Effector memory CD8-positive, alpha-beta T cell (primary cell): ENCODE data around the gene NDUFAF2.
"Not testable (repeated sequence)": the region's sequence is repeated elsewhere in the genome, so short reads cannot be mapped to it uniquely, and the experiment has no call there.

Experiments used
- ATAC-seq: fragments of 150-1000 bp; cut with Tn5 transposase; replicated peaks from 2 replicates; pipeline ENCODE4 v1.10.0; 2021; ENCODE audit warnings: mild to moderate bottlenecking, moderate library complexity
- DNase-seq, 3 experiments: peaks; one replicate each; pipeline ENCODE4 v3.0.0; 2021
- H3K27ac Mint-ChIP-seq, 2 donors: one replicate each; pipeline ENCODE4 v1.8.0; 2022; ENCODE audit warnings: mild to moderate bottlenecking in 2 of 2, mixed read lengths in 2 of 2, moderate library complexity in 2 of 2
- H3K27me3 Mint-ChIP-seq, 2 donors: one replicate each; pipeline ENCODE4 v1.8.0; 2022; ENCODE audit warnings: mixed read lengths in 2 of 2
- H3K36me3 Mint-ChIP-seq: one replicate; pipeline ENCODE4 v1.8.0; 2022; ENCODE audit warnings: mild to moderate bottlenecking, moderate library complexity, mixed read lengths; ENCODE audit not compliant: insufficient read depth
- H3K4me1 Mint-ChIP-seq, 2 donors: one replicate each; pipeline ENCODE4 v1.8.0; 2022; ENCODE audit warnings: low read depth in 2 of 2, mixed read lengths in 2 of 2
- H3K4me3 Mint-ChIP-seq, 2 donors: one replicate each; pipeline ENCODE4 v1.8.0; 2022; ENCODE audit warnings: mild to moderate bottlenecking in 2 of 2, mixed read lengths in 2 of 2, moderate library complexity in 2 of 2
- H3K9me3 Mint-ChIP-seq, 2 donors: one replicate each; pipeline ENCODE4 v1.8.0; 2022; ENCODE audit warnings: mixed read lengths in 2 of 2

The NDUFAF2 gene

GRCh38 chr5:61031301-61031700, 86.3 kb downstream of the NDUFAF2 start:
- H3K27me3 Mint-ChIP-seq, H3K4me1 Mint-ChIP-seq, H3K9me3 Mint-ChIP-seq: not testable (repeated sequence)

DNA sequence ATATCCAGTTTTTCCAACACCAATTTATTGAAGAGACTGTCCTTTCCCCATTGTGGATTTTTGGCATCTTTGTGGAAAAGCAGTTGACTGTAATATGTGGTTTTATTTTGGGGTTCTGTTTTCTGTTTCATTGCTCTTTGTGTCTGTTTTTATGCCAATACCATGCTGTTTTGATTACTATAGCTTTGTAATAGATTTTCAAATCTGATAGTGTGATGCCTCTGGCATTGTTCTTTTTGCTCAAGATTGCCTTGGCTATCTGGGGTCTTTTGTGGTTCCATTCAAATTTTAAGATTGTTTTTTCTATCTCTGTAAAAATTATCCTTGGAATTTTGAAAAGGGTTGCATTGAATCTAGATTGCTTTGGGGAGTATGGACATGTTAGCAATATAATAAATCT, 99.5 kb downstream of the NDUFAF2 start:
- Mint-ChIP-seq H3K27ac (no peak overlapping the region), H3K27me3 (no peaks in the 10 kb centered on the region), H3K36me3 (no peaks in the 10 kb centered on the region), H3K4me1 (peaks cover 4 to 9% of the 10 kb centered on the region in 2 donors), H3K4me3 (no peak overlapping the region), H3K9me3 (no peaks in the 10 kb centered on the region)
- no peak for DNase-seq
- ATAC-seq, result no peak

More at GRCh38 chr5:61031301-61031700, 86.3 kb downstream of the NDUFAF2 start:
- not testable (repeated sequence) for H3K27ac Mint-ChIP-seq, DNase-seq, H3K4me3 Mint-ChIP-seq, ATAC-seq, H3K36me3 Mint-ChIP-seq

DNA sequence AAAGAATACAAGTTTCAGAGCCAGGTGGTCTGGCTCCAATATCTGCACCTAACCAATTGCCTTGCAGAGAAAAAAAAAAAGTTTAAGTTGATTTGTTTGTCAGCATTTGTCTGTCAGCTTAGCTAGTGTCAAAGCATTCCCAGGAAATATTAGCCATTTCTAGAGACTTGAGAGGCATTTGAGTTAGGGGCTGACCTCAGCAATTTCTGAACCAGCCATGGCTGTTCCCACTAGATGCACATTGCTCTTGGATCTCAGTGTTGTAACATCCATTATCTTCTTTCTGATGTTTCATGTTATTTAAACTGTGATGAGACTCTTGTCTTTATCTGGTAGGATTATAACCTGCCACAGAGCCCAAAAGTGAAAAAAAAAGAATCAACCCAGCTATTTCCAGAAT, 102.3 kb downstream of the NDUFAF2 start:
- no peaks in the 10 kb centered on the region for H3K27me3 Mint-ChIP-seq
- H3K36me3 Mint-ChIP-seq, result no peaks in the 10 kb centered on the region
- ATAC-seq, result no peak
- no peak for DNase-seq
- H3K4me3 Mint-ChIP-seq, result no peak overlapping the region
- H3K9me3 Mint-ChIP-seq, result no peaks in the 10 kb centered on the region
- H3K27ac Mint-ChIP-seq, result no peak overlapping the region
- H3K4me1 Mint-ChIP-seq, result peaks cover 4% of the 10 kb centered on the region in 2 donors

DNA sequence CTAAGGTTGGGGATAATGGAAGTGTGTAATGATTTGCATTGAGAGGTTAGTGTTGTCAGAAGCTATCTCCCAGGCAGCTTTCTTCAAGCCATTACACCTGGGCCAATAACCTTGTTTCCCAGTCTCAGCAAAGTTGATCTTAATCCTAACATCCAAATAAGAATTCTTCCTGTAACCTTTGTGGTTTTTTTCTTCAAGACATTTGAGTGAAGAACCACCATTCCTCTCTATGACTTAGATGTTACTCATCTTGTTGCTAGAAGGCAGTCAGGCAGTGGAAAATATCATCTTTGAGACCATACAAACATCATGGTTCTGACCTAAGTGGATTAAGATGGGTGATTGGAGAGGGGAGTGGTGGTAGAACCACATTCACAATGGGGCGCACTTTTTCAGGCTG, 103.5 kb downstream of the NDUFAF2 start:
- no peak for ATAC-seq
- H3K27ac Mint-ChIP-seq, result no peak overlapping the region
- no peaks in the 10 kb centered on the region for H3K9me3 Mint-ChIP-seq

GRCh38 chr5:61050292-61050691, 105.3 kb downstream of the NDUFAF2 start:
- no peak for ATAC-seq
- Mint-ChIP-seq H3K4me1 (peaks cover 4% of the 10 kb centered on the region in 2 donors), H3K4me3 (no peak overlapping the region), H3K9me3 (no peaks in the 10 kb centered on the region), H3K27me3 (no peaks in the 10 kb centered on the region), H3K27ac (no peak overlapping the region), H3K36me3 (no peaks in the 10 kb centered on the region)
- DNase-seq, result no peak

More for the DNA sequence above, 103.5 kb downstream of the NDUFAF2 start:
- no peak for DNase-seq
- Mint-ChIP-seq H3K36me3 (no peaks in the 10 kb centered on the region), H3K27me3 (no peaks in the 10 kb centered on the region), H3K4me3 (no peak overlapping the region), H3K4me1 (peaks cover 4% of the 10 kb centered on the region in 2 donors)

DNA sequence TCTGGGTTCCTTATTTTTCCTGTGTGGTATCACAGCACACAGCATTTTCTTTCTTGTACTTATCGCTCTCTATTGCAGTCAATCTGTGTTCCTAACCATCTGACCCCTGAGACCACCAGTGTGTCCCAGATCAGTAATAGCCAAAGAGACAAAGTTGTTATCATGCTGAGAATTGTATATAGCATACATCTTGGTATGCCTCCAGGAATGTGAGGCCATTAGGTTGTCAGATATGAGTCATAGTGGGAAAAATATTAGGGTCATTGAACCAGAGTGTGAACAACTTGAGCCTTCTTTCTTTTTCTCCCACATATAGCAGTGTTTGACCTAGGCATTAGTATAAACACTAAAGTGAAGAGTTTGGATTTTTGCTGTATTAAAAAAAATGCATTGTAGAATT, 106.3 kb downstream of the NDUFAF2 start:
- DNase-seq, result no peak
- H3K9me3 Mint-ChIP-seq, result no peaks in the 10 kb centered on the region
- ATAC-seq, result no peak
- no peak overlapping the region for H3K27ac Mint-ChIP-seq
- no peaks in the 10 kb centered on the region for H3K36me3 Mint-ChIP-seq
- H3K27me3 Mint-ChIP-seq, result no peaks in the 10 kb centered on the region
- H3K4me3 Mint-ChIP-seq, result no peak overlapping the region
- H3K4me1 Mint-ChIP-seq, result peaks cover 4% of the 10 kb centered on the region in 2 donors

- Mint-ChIP-seq H3K27ac (no peak overlapping the region), H3K9me3 (no peaks in the 10 kb centered on the region), H3K4me1 (no peaks in the 10 kb centered on the region), H3K36me3 (no peaks in the 10 kb centered on the region), H3K27me3 (no peaks in the 10 kb centered on the region), H3K4me3 (no peak overlapping the region)
- ATAC-seq (no peak), DNase-seq (no peak)
These were observed 107.9 kb downstream of the NDUFAF2 start for GRCh38 chr5:61052882-61053281.

DNA sequence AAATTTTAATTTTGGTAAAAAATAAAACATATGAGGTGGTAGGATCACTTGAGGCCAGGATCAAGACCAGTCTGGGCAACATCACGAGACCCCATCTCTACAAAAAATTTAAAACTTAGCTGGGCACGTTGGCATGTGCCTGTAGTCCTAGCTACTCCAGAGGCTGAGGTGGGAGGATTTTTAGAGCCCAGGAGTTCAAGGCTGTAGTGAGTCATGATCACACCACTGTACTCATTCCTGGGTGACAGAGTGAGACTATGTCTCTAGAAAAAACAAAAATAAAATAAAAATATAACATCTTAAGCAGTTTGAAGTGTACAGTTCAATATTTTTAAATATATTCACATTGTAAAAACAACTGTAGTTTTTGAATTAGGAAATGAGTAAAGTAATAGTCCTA, 108.9 kb downstream of the NDUFAF2 start:
- Mint-ChIP-seq H3K27ac (no peak overlapping the region), H3K27me3 (no peaks in the 10 kb centered on the region), H3K4me3 (no peak overlapping the region), H3K36me3 (no peaks in the 10 kb centered on the region), H3K9me3 (no peaks in the 10 kb centered on the region), H3K4me1 (no peaks in the 10 kb centered on the region)
- no peak for ATAC-seq
- no peak for DNase-seq

GRCh38 chr5:61055434-61056006, 110.5 kb downstream of the NDUFAF2 start:
- DNase-seq (peak in 1 of 3 experiments; percentile 4), ATAC-seq (no peak)
- Mint-ChIP-seq H3K27me3 (no peaks in the 10 kb centered on the region), H3K4me3 (no peak overlapping the region), H3K9me3 (no peaks in the 10 kb centered on the region), H3K36me3 (no peaks in the 10 kb centered on the region), H3K27ac (no peak overlapping the region), H3K4me1 (no peaks in the 10 kb centered on the region)

DNA sequence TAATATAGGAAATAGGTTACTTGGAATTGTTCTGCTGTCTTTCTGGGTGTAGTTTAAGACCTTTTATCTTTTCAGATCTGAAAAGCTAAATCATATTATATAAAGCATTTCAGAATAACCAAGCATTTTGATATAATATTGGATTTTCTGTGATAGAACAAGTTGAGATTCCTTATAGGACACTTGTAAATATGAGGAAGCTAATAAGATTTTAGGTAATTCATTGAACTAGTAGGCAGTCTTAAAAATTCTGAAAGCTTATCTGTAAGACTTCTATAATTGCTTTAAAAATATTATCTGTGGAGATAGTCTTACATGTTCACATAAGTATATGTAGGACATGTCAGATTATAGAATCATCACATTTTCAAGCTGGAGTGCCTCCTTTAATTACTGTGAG, 114.5 kb downstream of the NDUFAF2 start:
- DNase-seq (no peak), ATAC-seq (no peak)
- H3K27ac Mint-ChIP-seq, result no peak overlapping the region
- no peaks in the 10 kb centered on the region for H3K27me3 Mint-ChIP-seq
- no peaks in the 10 kb centered on the region for H3K4me1 Mint-ChIP-seq
- peaks cover 0 to 9% of the 10 kb centered on the region in 2 donors for H3K9me3 Mint-ChIP-seq
- no peaks in the 10 kb centered on the region for H3K36me3 Mint-ChIP-seq
- no peak overlapping the region for H3K4me3 Mint-ChIP-seq

DNA sequence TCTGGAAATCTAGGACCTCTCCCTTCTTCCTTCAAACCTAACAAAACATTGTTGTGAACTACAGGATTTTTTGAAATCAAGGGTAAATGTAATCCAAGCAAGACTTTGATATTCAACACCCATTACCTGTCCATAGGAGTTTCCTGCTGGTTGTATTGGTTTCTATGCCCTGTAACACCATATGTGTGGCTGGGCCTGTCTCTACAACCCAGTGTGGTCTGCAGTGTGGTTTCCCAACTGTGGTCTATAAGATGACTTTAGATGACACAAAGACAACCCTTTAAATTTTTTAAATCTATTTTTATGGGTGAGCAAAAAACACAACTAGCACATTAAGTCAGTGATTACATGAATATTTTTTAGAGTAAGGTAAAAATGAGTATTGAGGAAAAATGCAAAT, 124.1 kb downstream of the NDUFAF2 start:
- ATAC-seq (peak; percentile 35), DNase-seq (no peak)
- Mint-ChIP-seq H3K4me1 (peaks cover 4 to 5% of the 10 kb centered on the region in 2 donors), H3K9me3 (peaks cover 0 to 3% of the 10 kb centered on the region in 2 donors), H3K27me3 (no peaks in the 10 kb centered on the region), H3K36me3 (peaks cover under 1% of the 10 kb centered on the region), H3K27ac (no peak overlapping the region), H3K4me3 (no peak overlapping the region)

DNA sequence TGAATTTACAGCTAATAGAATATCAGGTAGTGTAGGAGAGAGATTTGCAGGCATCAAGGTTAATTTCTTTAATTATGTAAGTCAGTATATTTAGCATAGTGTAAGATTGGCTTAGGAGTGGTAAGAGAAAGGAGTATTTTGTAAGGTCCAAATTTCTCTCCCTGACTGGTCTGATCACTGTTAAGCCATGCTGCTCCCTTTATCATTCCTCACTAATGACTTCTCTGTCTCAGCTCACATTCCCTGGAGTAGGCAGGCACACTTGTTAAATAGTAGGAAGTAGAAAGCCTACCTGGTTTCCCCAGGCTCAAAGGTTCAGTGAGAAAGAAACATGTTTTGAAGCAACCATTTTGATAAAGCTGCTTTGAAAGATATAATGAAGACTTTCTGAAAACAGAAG, 126.5 kb downstream of the NDUFAF2 start:
- Mint-ChIP-seq H3K4me3 (no peak overlapping the region), H3K27me3 (no peaks in the 10 kb centered on the region), H3K4me1 (peaks cover 4 to 5% of the 10 kb centered on the region in 2 donors), H3K27ac (peak overlapping the region in 1 of 2 donors; percentile 38), H3K36me3 (peaks cover 2% of the 10 kb centered on the region), H3K9me3 (peaks cover 0 to 3% of the 10 kb centered on the region in 2 donors)
- DNase-seq (no peak), ATAC-seq (no peak)

GRCh38 chr5:61076626-61077025, 131.6 kb downstream of the NDUFAF2 start:
- Mint-ChIP-seq H3K4me1 (no peaks in the 10 kb centered on the region), H3K4me3 (no peak overlapping the region), H3K27ac (no peak overlapping the region), H3K9me3 (no peaks in the 10 kb centered on the region), H3K36me3 (peaks cover 2% of the 10 kb centered on the region), H3K27me3 (no peaks in the 10 kb centered on the region)
- no peak for DNase-seq
- no peak for ATAC-seq

- Mint-ChIP-seq H3K27me3 (no peaks in the 10 kb centered on the region), H3K4me1 (no peaks in the 10 kb centered on the region), H3K27ac (no peak overlapping the region), H3K4me3 (no peak overlapping the region), H3K36me3 (no peaks in the 10 kb centered on the region), H3K9me3 (no peaks in the 10 kb centered on the region)
- DNase-seq (no peak), ATAC-seq (no peak)
These were observed 136.7 kb downstream of the NDUFAF2 start for GRCh38 chr5:61081741-61082140.
